PFSK-1 (cell line): ENCODE data around the gene PLXDC2.

Source experiments
- POLR2AphosphoS5 ChIP-seq: IDR thresholded peaks from 2 replicates; pipeline ENCODE4 v1.6.1; 2012; ENCODE audit warnings: low read depth, mild to moderate bottlenecking, control low read depth, low read length, moderate library complexity
- SIN3A ChIP-seq: IDR thresholded peaks from 2 replicates; pipeline ENCODE4 v1.6.1; 2012; ENCODE audit warnings: mild to moderate bottlenecking, low read length, moderate library complexity, borderline replicate concordance; ENCODE audit not compliant: insufficient read depth
- TF ChIP-seq, protein P1 (sequence below), 2 experiments: IDR thresholded peaks; 2 replicates each; pipeline versions ENCODE4 v1.6.1 to v1.8.0; 2011 to 2012; ENCODE audit warnings: low read depth in 2 of 2, low read length in 2 of 2, control low read depth in 1 of 2, inconsistent platforms in 1 of 2, mild to moderate bottlenecking in 1 of 2, moderate library complexity in 1 of 2; ENCODE audit not compliant: insufficient read depth in 1 of 2

DNA sequence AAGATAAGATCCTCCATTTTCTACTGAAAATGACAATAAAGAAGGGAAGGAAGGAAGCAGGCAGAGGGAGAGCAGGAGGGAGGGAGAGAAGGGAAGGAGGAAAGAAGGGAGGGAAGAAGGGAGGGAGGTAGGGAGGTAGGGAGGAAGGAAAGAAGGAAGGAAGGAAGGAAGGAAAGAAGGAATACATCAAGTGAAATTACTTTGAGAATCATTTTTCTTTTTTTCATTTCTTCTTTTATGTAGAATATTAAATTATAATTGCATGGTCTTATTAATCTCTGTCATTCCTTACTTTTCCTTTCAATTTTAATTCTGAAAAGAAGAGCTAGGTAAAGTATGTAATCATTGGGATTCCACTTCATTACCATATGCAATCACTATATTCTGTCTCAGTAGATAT is 97.8 kb downstream of the PLXDC2 start:
- TF ChIP-seq POLR2AphosphoS5 (no peak), SIN3A (no peak)
- TF ChIP-seq, protein P1, sequence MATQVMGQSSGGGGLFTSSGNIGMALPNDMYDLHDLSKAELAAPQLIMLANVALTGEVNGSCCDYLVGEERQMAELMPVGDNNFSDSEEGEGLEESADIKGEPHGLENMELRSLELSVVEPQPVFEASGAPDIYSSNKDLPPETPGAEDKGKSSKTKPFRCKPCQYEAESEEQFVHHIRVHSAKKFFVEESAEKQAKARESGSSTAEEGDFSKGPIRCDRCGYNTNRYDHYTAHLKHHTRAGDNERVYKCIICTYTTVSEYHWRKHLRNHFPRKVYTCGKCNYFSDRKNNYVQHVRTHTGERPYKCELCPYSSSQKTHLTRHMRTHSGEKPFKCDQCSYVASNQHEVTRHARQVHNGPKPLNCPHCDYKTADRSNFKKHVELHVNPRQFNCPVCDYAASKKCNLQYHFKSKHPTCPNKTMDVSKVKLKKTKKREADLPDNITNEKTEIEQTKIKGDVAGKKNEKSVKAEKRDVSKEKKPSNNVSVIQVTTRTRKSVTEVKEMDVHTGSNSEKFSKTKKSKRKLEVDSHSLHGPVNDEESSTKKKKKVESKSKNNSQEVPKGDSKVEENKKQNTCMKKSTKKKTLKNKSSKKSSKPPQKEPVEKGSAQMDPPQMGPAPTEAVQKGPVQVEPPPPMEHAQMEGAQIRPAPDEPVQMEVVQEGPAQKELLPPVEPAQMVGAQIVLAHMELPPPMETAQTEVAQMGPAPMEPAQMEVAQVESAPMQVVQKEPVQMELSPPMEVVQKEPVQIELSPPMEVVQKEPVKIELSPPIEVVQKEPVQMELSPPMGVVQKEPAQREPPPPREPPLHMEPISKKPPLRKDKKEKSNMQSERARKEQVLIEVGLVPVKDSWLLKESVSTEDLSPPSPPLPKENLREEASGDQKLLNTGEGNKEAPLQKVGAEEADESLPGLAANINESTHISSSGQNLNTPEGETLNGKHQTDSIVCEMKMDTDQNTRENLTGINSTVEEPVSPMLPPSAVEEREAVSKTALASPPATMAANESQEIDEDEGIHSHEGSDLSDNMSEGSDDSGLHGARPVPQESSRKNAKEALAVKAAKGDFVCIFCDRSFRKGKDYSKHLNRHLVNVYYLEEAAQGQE (IDR thresholded peaks at IDR 0.05; ENCODE audit: insufficient read depth in 1 of 2, low read depth in 2 of 2, low read length in 2 of 2): no peak
